OCI-LY1 (cell line): Measurements from ENCODE around the gene HMGA1.

Experiments
- H2AFZ ChIP-seq: fragments of 200-600 bp; sonication (generic), shearing (Covaris generic); 2 replicates; pipeline ENCODE4 v1.6.0; 2014; ENCODE audit warnings: antibody characterized with exemption, mild to moderate bottlenecking, low read length
- H3F3A ChIP-seq: fragments of 200-600 bp; sonication (generic), shearing (Covaris generic); 2 replicates; pipeline ENCODE4 v1.6.0; 2014; ENCODE audit warnings: mild to moderate bottlenecking, antibody characterized with exemption, low read length, moderate library complexity; ENCODE audit not compliant: insufficient read depth
- H3K27ac ChIP-seq: fragments of 200-600 bp; sonication (generic); 2 replicates; pipeline ENCODE4 v1.5.1; 2014; ENCODE audit warnings: low read length, mixed run types, mild to moderate bottlenecking, low read depth; ENCODE audit not compliant: poor library complexity, severe bottlenecking
- H3K27me3 ChIP-seq: fragments of 200-600 bp; sonication (generic); 2 replicates; pipeline ENCODE4 v1.6.0; 2014; ENCODE audit warnings: antibody characterized with exemption, mild to moderate bottlenecking, low read length, moderate library complexity; ENCODE audit not compliant: insufficient read depth
- H3K36me3 ChIP-seq: fragments of 200-600 bp; sonication (generic); 2 replicates; pipeline ENCODE4 v1.6.1; 2014; ENCODE audit warnings: mild to moderate bottlenecking, antibody characterized with exemption, low read length, moderate library complexity, mixed read lengths; ENCODE audit not compliant: insufficient read depth
- H3K4me1 ChIP-seq: fragments of 200-600 bp; sonication (generic); 2 replicates; pipeline ENCODE4 v1.5.1; 2014; ENCODE audit warnings: mild to moderate bottlenecking, low read length, moderate library complexity; ENCODE audit not compliant: insufficient read depth, severe bottlenecking
- H3K4me2 ChIP-seq: fragments of 200-600 bp; sonication (generic), shearing (Covaris generic); 2 replicates; pipeline ENCODE4 v1.6.1; 2014; ENCODE audit warnings: low read length
- H3K4me3 ChIP-seq: fragments of 200-600 bp; sonication (generic); 2 replicates; pipeline ENCODE4 v1.5.1; 2014; ENCODE audit warnings: low read length, low read depth, mild to moderate bottlenecking, mixed read lengths; ENCODE audit not compliant: poor library complexity, severe bottlenecking
- H3K79me2 ChIP-seq: fragments of 200-600 bp; shearing (Covaris generic); 2 replicates; pipeline ENCODE4 v1.6.1; 2016; ENCODE audit warnings: mixed run types, low read length, mixed read lengths; ENCODE audit not compliant: insufficient read depth
- H3K9ac ChIP-seq: fragments of 200-600 bp; sonication (generic), shearing (Covaris generic); 2 replicates; pipeline ENCODE4 v1.6.1; 2014; ENCODE audit warnings: mild to moderate bottlenecking, low read length, mixed read lengths
- H3K9me2 ChIP-seq: fragments of 200-600 bp; sonication (generic), shearing (Covaris generic); 2 replicates; pipeline ENCODE4 v1.6.1; 2014; ENCODE audit warnings: low read depth, mild to moderate bottlenecking, low read length, mixed read lengths
- H3K9me3 ChIP-seq: fragments of 200-600 bp; shearing (Covaris generic); 2 replicates; pipeline ENCODE4 v1.6.1; 2014; ENCODE audit warnings: low read length, mixed read lengths
- H4K20me1 ChIP-seq: fragments of 200-600 bp; sonication (generic), shearing (Covaris generic); 2 replicates; pipeline ENCODE4 v1.6.0; 2016; ENCODE audit warnings: mild to moderate bottlenecking, low read length; ENCODE audit not compliant: insufficient read depth
- EZH2 ChIP-seq: fragments of 200-600 bp; sonication (generic), shearing (Covaris generic); IDR thresholded peaks from 2 replicates; pipeline ENCODE4 v1.8.0; 2017; ENCODE audit warnings: borderline replicate concordance, mixed run types, mild to moderate bottlenecking, antibody characterized with exemption, low read length, moderate library complexity, mixed read lengths
- TF ChIP-seq, protein P1 (sequence below): fragments of 200-600 bp; sonication (generic), shearing (Covaris generic); IDR thresholded peaks from 2 replicates; pipeline ENCODE4 v1.5.1; 2017; ENCODE audit warnings: mild to moderate bottlenecking, antibody characterized with exemption, low read length, moderate library complexity, mixed read lengths

Gene HMGA1

DNA sequence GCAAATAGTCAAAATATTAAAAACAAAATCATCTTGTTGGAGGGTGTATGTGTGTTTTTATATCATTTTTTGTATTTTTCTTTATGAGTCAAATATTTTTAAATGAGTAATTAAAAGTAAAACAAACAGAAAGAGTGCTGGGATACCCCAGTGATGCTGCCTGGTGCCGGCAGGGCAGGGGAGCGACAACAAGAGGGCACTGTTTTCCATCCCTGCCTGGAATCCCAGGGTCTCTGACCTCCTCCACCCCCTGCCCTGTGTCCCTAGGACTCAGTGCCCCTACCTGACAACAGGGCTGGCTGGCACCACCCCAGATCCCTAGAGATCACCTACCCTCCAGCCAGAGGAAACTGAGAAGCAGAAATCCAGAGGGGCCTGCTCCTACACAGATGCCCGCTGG is 41.9 kb upstream of the HMGA1 start:
- no peak overlapping the region for H3K4me2 ChIP-seq
- H3K9me2 ChIP-seq: no peaks in the 10 kb centered on the region
- H3K27ac ChIP-seq: no peak overlapping the region
- peaks cover 13% of the 10 kb centered on the region for H3K4me1 ChIP-seq
- H3K9me3 ChIP-seq: no peaks in the 10 kb centered on the region
- no peaks in the 10 kb centered on the region for H3K36me3 ChIP-seq
- no peaks in the 10 kb centered on the region for H4K20me1 ChIP-seq
- no peaks in the 10 kb centered on the region for H3F3A ChIP-seq
- no peaks in the 10 kb centered on the region for H3K79me2 ChIP-seq
- H3K9ac ChIP-seq: no peak overlapping the region
- no peaks in the 10 kb centered on the region; the same call in 1 of the 2 replicates for H3K27me3 ChIP-seq
- no peak overlapping the region for H3K4me3 ChIP-seq
- TF ChIP-seq, protein P1, sequence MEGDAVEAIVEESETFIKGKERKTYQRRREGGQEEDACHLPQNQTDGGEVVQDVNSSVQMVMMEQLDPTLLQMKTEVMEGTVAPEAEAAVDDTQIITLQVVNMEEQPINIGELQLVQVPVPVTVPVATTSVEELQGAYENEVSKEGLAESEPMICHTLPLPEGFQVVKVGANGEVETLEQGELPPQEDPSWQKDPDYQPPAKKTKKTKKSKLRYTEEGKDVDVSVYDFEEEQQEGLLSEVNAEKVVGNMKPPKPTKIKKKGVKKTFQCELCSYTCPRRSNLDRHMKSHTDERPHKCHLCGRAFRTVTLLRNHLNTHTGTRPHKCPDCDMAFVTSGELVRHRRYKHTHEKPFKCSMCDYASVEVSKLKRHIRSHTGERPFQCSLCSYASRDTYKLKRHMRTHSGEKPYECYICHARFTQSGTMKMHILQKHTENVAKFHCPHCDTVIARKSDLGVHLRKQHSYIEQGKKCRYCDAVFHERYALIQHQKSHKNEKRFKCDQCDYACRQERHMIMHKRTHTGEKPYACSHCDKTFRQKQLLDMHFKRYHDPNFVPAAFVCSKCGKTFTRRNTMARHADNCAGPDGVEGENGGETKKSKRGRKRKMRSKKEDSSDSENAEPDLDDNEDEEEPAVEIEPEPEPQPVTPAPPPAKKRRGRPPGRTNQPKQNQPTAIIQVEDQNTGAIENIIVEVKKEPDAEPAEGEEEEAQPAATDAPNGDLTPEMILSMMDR: no peak
- no peak for TF ChIP-seq EZH2
- H2AFZ ChIP-seq: no peak overlapping the region

DNA sequence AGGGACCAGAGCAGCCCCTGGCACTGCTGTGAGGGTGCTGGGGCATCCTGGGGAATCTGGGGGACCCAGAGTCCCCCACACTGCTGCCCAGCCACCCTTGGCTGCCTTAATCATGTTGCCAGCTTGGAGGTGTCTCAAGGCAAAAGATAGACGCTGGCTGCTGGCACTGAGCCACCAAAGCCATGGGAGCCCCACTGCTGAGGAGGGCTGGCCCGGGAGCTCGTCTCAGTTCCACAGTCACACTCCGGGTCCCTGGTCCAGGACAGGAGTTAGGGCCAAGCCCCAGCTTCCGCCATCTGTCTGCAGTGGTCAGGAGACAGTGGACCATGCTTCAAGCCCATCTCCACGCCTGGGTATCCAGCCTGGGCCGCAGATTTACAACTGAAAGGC is 41.0 kb upstream of the HMGA1 start:
- no peaks in the 10 kb centered on the region for H3K9me3 ChIP-seq
- no peaks in the 10 kb centered on the region for H3F3A ChIP-seq
- H3K4me1 ChIP-seq: peaks cover 10% of the 10 kb centered on the region
- no peak overlapping the region; the same call in 1 of the 2 replicates for H3K9ac ChIP-seq
- no peak overlapping the region for H2AFZ ChIP-seq
- H3K36me3 ChIP-seq: no peaks in the 10 kb centered on the region
- H3K4me2 ChIP-seq: peak overlapping the region; percentile 84
- no peaks in the 10 kb centered on the region for H4K20me1 ChIP-seq
- no peaks in the 10 kb centered on the region for H3K79me2 ChIP-seq
- no peaks in the 10 kb centered on the region; the same call in 1 of the 2 replicates for H3K27me3 ChIP-seq
- H3K27ac ChIP-seq: no peak overlapping the region
- TF ChIP-seq, protein P1: no peak
- no peak for TF ChIP-seq EZH2
- H3K9me2 ChIP-seq: no peaks in the 10 kb centered on the region
- H3K4me3 ChIP-seq: no peak overlapping the region

DNA sequence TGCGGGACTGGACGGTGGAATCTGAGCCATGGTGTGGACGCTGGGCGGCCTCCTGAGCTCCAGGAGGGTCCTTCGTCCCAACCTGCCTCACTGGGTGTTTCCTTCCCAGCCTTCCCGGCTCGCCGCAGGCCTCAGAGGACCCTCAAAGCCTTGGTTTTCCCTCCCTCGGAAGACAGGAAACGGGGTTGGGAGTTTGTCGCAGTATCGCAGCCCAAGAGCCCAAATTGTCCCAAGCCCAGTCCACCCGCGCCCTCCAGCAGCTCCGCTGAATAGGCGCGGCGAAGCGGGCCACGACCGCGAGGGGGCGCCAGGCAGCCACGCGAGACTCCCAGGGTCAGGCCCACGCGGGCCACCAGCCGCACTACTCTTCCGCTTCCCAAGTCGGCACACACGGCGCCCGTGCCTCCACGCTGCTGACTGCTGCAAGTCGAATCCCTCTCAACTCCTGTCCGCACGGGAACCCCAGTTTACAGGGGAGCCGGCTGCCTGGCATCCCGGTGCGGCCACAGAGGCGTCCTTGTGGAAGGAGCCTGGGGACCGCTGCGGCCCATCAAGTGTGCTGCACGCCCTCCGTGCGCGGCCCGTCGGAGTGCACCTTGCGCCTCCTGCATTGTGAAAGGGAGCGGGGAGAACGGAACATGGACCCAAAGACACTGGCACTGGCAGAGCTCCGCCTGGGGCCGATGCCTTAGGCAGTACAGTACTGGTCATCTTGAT is 40.4 kb upstream of the HMGA1 start:
- Histone ChIP-seq H2AFZ (peak overlapping the region; percentile 76; the same call in 1 of the 2 replicates), H3K4me1 (peaks cover 10% of the 10 kb centered on the region)

More for the DNA sequence above, 40.4 kb upstream of the HMGA1 start:
- H3K36me3 ChIP-seq: no peaks in the 10 kb centered on the region
- H3K79me2 ChIP-seq: no peaks in the 10 kb centered on the region
- peak overlapping the region; percentile 84 for H3K4me2 ChIP-seq
- no peak for TF ChIP-seq EZH2
- TF ChIP-seq, protein P1: peak; percentile 97
- no peaks in the 10 kb centered on the region; the same call in 1 of the 2 replicates for H3K27me3 ChIP-seq
- H4K20me1 ChIP-seq: no peaks in the 10 kb centered on the region
- H3F3A ChIP-seq: no peaks in the 10 kb centered on the region
- H3K9me3 ChIP-seq: no peaks in the 10 kb centered on the region
- H3K9ac ChIP-seq: peak overlapping the region; percentile 62
- peak overlapping the region; percentile 60 for H3K4me3 ChIP-seq
- no peaks in the 10 kb centered on the region for H3K9me2 ChIP-seq
- no peak overlapping the region for H3K27ac ChIP-seq
